GM12801 (cell line): ENCODE results near the gene IGIP.

Source experiments
- CTCF ChIP-seq: IDR thresholded peaks from one replicate; pipeline ENCODE4 v1.5.1; 2011; ENCODE audit warnings: control low read depth; ENCODE audit not compliant: insufficient read length; ENCODE audit errors: extremely low read depth

The IGIP gene

GRCh38 chr5:140093866-140094265 lies 31.9 kb upstream of the IGIP start:
- TF ChIP-seq CTCF: no peak

GRCh38 chr5:140094889-140095288 lies 30.8 kb upstream of the IGIP start:
- no peak for TF ChIP-seq CTCF

GRCh38 chr5:140101179-140101578 lies 24.6 kb upstream of the IGIP start:
- TF ChIP-seq CTCF: no peak

- TF ChIP-seq CTCF: no peak
Measured at GRCh38 chr5:140103154-140103553, 22.6 kb upstream of the IGIP start.

GRCh38 chr5:140104100-140104499 lies 21.6 kb upstream of the IGIP start:
- TF ChIP-seq CTCF: no peak

GRCh38 chr5:140106101-140106500 lies 19.6 kb upstream of the IGIP start:
- no peak for TF ChIP-seq CTCF

- TF ChIP-seq CTCF: no peak
Measured at GRCh38 chr5:140106805-140107311, 18.9 kb upstream of the IGIP start.
